Calu3 (cell line): ENCODE results near the gene SVEP1. TPM values are rescaled to one million over a fixed set of nuclear protein-coding genes. Genes with fewer than 3 reads are reported as not detected.
"Not testable (repeated sequence)": the region's sequence is repeated elsewhere in the genome, so short reads cannot be mapped to it uniquely, and the experiment has no call there.

Experiments
- BruUV-seq: library from RNA; stranded (reverse); fragments of 400-500 nt; replicated peaks from 2 replicates; lab custom pipeline; 2021; lab: Mats Ljungman, UMichigan
- CTCF ChIA-PET: fragments of 300-600 bp; sonication (Branson Sonifier 250); formaldehyde crosslinking; loops from one replicate; lab custom pipeline; 2022; ENCODE audit warnings: antibody characterized with exemption; lab: Charles Lee
- DNase-seq: peaks from one replicate; pipeline ENCODE4 v3.0.0; 2022
- H3K27ac Mint-ChIP-seq: one replicate; pipeline ENCODE4 v1.8.0; 2022; ENCODE audit warnings: mixed read lengths; ENCODE audit not compliant: unreplicated experiment
- H3K27me3 Mint-ChIP-seq: one replicate; pipeline ENCODE4 v1.8.0; 2022; ENCODE audit warnings: mixed read lengths; ENCODE audit not compliant: unreplicated experiment
- H3K36me3 Mint-ChIP-seq: one replicate; pipeline ENCODE4 v1.8.0; 2022; ENCODE audit warnings: mild to moderate bottlenecking, moderate library complexity, mixed read lengths; ENCODE audit not compliant: insufficient read depth, unreplicated experiment
- H3K4me1 Mint-ChIP-seq: one replicate; pipeline ENCODE4 v1.8.0; 2022; ENCODE audit warnings: mild to moderate bottlenecking, low read depth, mixed read lengths; ENCODE audit not compliant: unreplicated experiment
- H3K4me3 Mint-ChIP-seq: one replicate; pipeline ENCODE4 v1.8.0; 2022; ENCODE audit warnings: mild to moderate bottlenecking, low read depth, moderate library complexity, mixed read lengths; ENCODE audit not compliant: unreplicated experiment
- H3K9me3 Mint-ChIP-seq: one replicate; pipeline ENCODE4 v1.8.0; 2022; ENCODE audit warnings: low read depth, mixed read lengths; ENCODE audit not compliant: unreplicated experiment
- CTCF ChIP-seq: fragments of 200-600 bp; IDR thresholded peaks from one replicate; pipeline ENCODE4 v1.8.0; 2022; ENCODE audit warnings: antibody characterized with exemption; ENCODE audit not compliant: unreplicated experiment
- intact Hi-C: fragments of 100-400 bp; cut with micrococcal nuclease; formaldehyde crosslinking; loops from one replicate; pipeline ENCODE4 v1.10.0; 2022; ENCODE audit not compliant: unreplicated experiment
- total RNA-seq: library from RNA; stranded (reverse); gene quantifications from 2 replicates; pipeline ENCODE4 v1.2.3, GENCODE V29; 2022

The SVEP1 gene
- total RNA-seq, 1 experiment from 2014 or later, result 0.35 TPM

DNA sequence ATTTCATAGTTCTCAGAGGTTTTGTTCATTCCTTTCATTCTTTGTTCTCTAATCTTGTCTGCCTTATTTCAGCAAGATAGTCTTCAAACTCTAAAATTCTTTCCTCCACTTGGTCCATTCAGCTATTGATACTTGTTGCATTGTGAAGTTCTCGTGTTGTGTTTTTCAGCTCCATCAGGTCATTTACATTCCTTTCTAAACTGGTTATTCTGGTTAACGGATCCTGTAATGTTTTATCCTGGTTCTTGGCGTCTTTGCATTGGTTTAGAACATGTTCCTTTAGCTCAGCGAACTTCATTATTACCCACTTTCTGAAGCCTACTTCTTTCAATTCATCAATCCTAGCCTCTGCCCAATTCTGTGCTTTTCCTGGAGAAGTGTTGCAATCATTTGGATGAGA lies 196.8 kb downstream of the SVEP1 start:
- no peaks in the 10 kb centered on the region for H3K4me1 Mint-ChIP-seq
- intact Hi-C loops, result no loop called here
- no TSS peak for BruUV-seq
- CTCF ChIA-PET, result interaction anchor here (0.6 kb wide), 1 partner anchor 454 kb away, joined by 3 read pairs; no protein-coding TSS in a partner anchor
- TF ChIP-seq CTCF, result no peak
- H3K27me3 Mint-ChIP-seq, result peaks cover 26% of the 10 kb centered on the region
- no peak overlapping the region for H3K27ac Mint-ChIP-seq
- no peak overlapping the region for H3K4me3 Mint-ChIP-seq
- DNase-seq, result no peak
- H3K36me3 Mint-ChIP-seq, result no peaks in the 10 kb centered on the region
- no peaks in the 10 kb centered on the region for H3K9me3 Mint-ChIP-seq

GRCh38 chr9:110371411-110372007 lies 208.0 kb downstream of the SVEP1 start:
- no TSS peak for BruUV-seq
- H3K27ac Mint-ChIP-seq, result no peak overlapping the region
- CTCF ChIA-PET, result no interaction called here
- no peak for TF ChIP-seq CTCF
- intact Hi-C loops, result no loop called here
- H3K27me3 Mint-ChIP-seq, result no peaks in the 10 kb centered on the region
- H3K4me3 Mint-ChIP-seq, result no peak overlapping the region
- H3K36me3 Mint-ChIP-seq, result no peaks in the 10 kb centered on the region
- H3K9me3 Mint-ChIP-seq, result no peaks in the 10 kb centered on the region
- no peak for DNase-seq
- no peaks in the 10 kb centered on the region for H3K4me1 Mint-ChIP-seq

- Mint-ChIP-seq H3K27ac (no peak overlapping the region), H3K4me3 (no peak overlapping the region), H3K36me3 (no peaks in the 10 kb centered on the region), H3K4me1 (no peaks in the 10 kb centered on the region), H3K27me3 (no peaks in the 10 kb centered on the region), H3K9me3 (no peaks in the 10 kb centered on the region)
- DNase-seq, result no peak
- BruUV-seq, result no TSS peak
- intact Hi-C loops, result no loop called here
- CTCF ChIA-PET, result no interaction called here
- TF ChIP-seq CTCF, result no peak
Observed at GRCh38 chr9:110370315-110370714, 209.2 kb downstream of the SVEP1 start.

DNA sequence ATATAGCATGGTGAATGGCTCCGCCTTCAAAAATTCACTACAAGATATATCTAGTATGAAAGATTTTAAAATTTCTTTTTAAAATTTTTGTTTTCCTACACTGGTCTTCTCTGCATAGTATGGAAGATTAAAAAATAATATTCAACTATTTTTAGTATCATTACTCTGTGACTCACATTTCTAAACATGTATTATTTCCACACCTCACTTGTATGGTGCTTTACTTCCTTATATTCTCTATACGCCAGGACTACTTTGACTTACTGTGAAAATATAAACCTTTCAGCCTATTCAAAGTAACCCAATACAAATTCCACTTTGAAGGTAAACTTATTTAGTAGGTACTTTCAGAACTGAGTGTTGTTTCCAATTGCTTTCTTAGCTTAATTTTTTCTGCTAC lies 215.1 kb downstream of the SVEP1 start:
- no peaks in the 10 kb centered on the region for H3K36me3 Mint-ChIP-seq
- CTCF ChIA-PET, result no interaction called here
- TF ChIP-seq CTCF, result no peak
- H3K4me3 Mint-ChIP-seq, result no peak overlapping the region
- H3K27ac Mint-ChIP-seq, result no peak overlapping the region
- H3K9me3 Mint-ChIP-seq, result no peaks in the 10 kb centered on the region
- intact Hi-C loops, result no loop called here
- no peak for DNase-seq
- H3K4me1 Mint-ChIP-seq, result no peaks in the 10 kb centered on the region
- no peaks in the 10 kb centered on the region for H3K27me3 Mint-ChIP-seq
- BruUV-seq, result no TSS peak

DNA sequence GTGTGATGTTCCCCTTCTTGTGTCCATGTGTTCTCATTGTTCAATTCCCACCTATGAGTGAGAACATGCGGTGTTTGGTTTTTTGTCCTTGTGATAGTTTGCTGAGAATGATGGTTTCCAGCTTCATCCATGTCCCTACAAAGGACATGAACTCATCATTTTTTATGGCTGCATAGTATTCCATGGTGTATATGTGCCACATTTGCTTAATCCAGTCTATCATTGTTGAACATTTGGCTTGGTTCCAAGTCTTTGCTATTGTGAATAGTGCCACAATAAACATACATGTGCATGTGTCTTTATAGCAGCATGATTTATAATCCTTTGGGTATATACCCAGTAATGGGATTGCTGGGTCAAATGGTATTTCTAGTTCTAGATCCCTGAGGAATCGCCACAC lies 220.5 kb downstream of the SVEP1 start:
- DNase-seq, H3K9me3 Mint-ChIP-seq, H3K4me1 Mint-ChIP-seq, H3K27ac Mint-ChIP-seq, H3K36me3 Mint-ChIP-seq, intact Hi-C loops, H3K4me3 Mint-ChIP-seq, H3K27me3 Mint-ChIP-seq, CTCF ChIA-PET, BruUV-seq: not testable (repeated sequence)
